HepG2 (cell line): ENCODE measurements around the gene HIRA. TPM values are rescaled to one million over a fixed set of nuclear protein-coding genes. Genes with fewer than 3 reads are reported as not detected.
A peak's percentile ranks its signal among the peaks of the same experiment; 100 is the strongest.

Experiments
- ARID2 ChIP-seq: sonication (generic); formaldehyde crosslinking; IDR thresholded peaks from 2 replicates; pipeline ENCODE4 v1.8.1; 2022; ENCODE audit warnings: mild to moderate bottlenecking, missing genetic modification reagents, borderline replicate concordance
- CEBPG ChIP-seq: IDR thresholded peaks from 2 replicates; pipeline ENCODE4 v1.6.1; 2016
- GATA4 ChIP-seq: sonication (generic); IDR thresholded peaks from 2 replicates; pipeline ENCODE4 v1.6.1; 2016; ENCODE audit warnings: antibody characterized with exemption, low read depth, borderline replicate concordance
- GLI4 ChIP-seq: sonication (generic); formaldehyde crosslinking; IDR thresholded peaks from 2 replicates; pipeline ENCODE4 v1.5.1; 2020; ENCODE audit warnings: missing genetic modification reagents, mild to moderate bottlenecking, moderate library complexity, borderline replicate concordance
- IKZF1 ChIP-seq: fragments of 450-650 bp; IDR thresholded peaks from 2 replicates; pipeline ENCODE4 v1.7.1; 2016
- MXD4 ChIP-seq: IDR thresholded peaks from 2 replicates; pipeline ENCODE4 v1.6.1; 2016; ENCODE audit warnings: mild to moderate bottlenecking, missing biosample characterization, missing genetic modification reagents
- NR3C1 ChIP-seq: sonication (generic); formaldehyde crosslinking; IDR thresholded peaks from 2 replicates; pipeline ENCODE4 v1.4.0; 2020; ENCODE audit warnings: missing genetic modification reagents
- ONECUT2 ChIP-seq: sonication (generic); formaldehyde crosslinking; IDR thresholded peaks from 2 replicates; pipeline ENCODE4 v1.4.0; 2020; ENCODE audit warnings: missing genetic modification reagents
- POLR2AphosphoS5 ChIP-seq: IDR thresholded peaks from 2 replicates; pipeline ENCODE4 v1.6.1; 2012; ENCODE audit warnings: low read depth, low read length
- ZBTB42 ChIP-seq: sonication (generic); formaldehyde crosslinking; IDR thresholded peaks from 2 replicates; pipeline ENCODE4 v1.5.0; 2020; ENCODE audit warnings: mild to moderate bottlenecking, missing genetic modification reagents
- ZFP1 ChIP-seq: IDR thresholded peaks from 2 replicates; pipeline ENCODE4 v1.6.1; 2016
- ZFP62 ChIP-seq: sonication (generic); formaldehyde crosslinking; IDR thresholded peaks from 2 replicates; pipeline ENCODE4 v1.4.0; 2020; ENCODE audit warnings: missing genetic modification reagents
- ZNF839 ChIP-seq: sonication (generic); formaldehyde crosslinking; IDR thresholded peaks from 2 replicates; pipeline ENCODE4 v1.4.0; 2020; ENCODE audit warnings: missing genetic modification reagents, mild to moderate bottlenecking, borderline replicate concordance
- polyA plus RNA-seq, 8 experiments: library from polyadenylated mRNA; depleted of rRNA in 3 of 8; stranded (reverse) in 7 of 8; unstranded in 1 of 8; fragments of >200 nt; fragmentation: Illumina TruSeq in 4 of 8; extraction: Trizol in 4 of 8; gene quantifications; 2 replicates each; pipeline versions ENCODE4 v1.2.1 to v1.2.3, GENCODE V29; 2011 to 2016; ENCODE audit warnings: low read depth in 4 of 8, missing spikeins in 1 of 8, mixed read lengths in 1 of 8; ENCODE audit not compliant: insufficient read depth in 1 of 8
- total RNA-seq, 5 experiments: library from RNA; depleted of rRNA; stranded (reverse); fragments of >200 nt; fragmentation: Illumina TruSeq; extraction: Trizol; gene quantifications; 2 replicates each; pipeline ENCODE4 v1.2.3, GENCODE V29; 2016; ENCODE audit warnings: low read depth in 1 of 5
- TF ChIP-seq, protein P1 (sequence below): sonication (generic); formaldehyde crosslinking; IDR thresholded peaks from 2 replicates; pipeline ENCODE4 v1.4.0; 2020; ENCODE audit warnings: missing genetic modification reagents
- TF ChIP-seq, protein P2 (sequence below): sonication (generic); formaldehyde crosslinking; IDR thresholded peaks from 2 replicates; pipeline ENCODE4 v1.4.0; 2020; ENCODE audit warnings: missing genetic modification reagents, mild to moderate bottlenecking, borderline replicate concordance
- TF ChIP-seq, protein P3 (sequence below): sonication (generic); formaldehyde crosslinking; IDR thresholded peaks from 2 replicates; pipeline ENCODE4 v1.4.0; 2020; ENCODE audit warnings: missing genetic modification reagents, low read depth, mild to moderate bottlenecking, borderline replicate concordance
- TF ChIP-seq, protein P4 (sequence below): sonication (generic); formaldehyde crosslinking; IDR thresholded peaks from 2 replicates; pipeline ENCODE4 v1.8.0; 2022; ENCODE audit warnings: mild to moderate bottlenecking, missing genetic modification reagents, moderate library complexity
- TF ChIP-seq, protein P5 (sequence below): sonication (generic); formaldehyde crosslinking; IDR thresholded peaks from 2 replicates; pipeline ENCODE4 v1.4.0; 2020; ENCODE audit warnings: missing genetic modification reagents, borderline replicate concordance
- TF ChIP-seq, protein P6 (sequence below): sonication (generic); formaldehyde crosslinking; IDR thresholded peaks from 2 replicates; pipeline ENCODE4 v1.4.0; 2020; ENCODE audit warnings: mild to moderate bottlenecking, missing genetic modification reagents

Gene HIRA
- total and polyA plus RNA-seq, 2 of the 13 experiments (the other 11 are each of a cell fraction or from before 2014, with no cell fraction given), result 21.5 to 29.2 TPM

DNA sequence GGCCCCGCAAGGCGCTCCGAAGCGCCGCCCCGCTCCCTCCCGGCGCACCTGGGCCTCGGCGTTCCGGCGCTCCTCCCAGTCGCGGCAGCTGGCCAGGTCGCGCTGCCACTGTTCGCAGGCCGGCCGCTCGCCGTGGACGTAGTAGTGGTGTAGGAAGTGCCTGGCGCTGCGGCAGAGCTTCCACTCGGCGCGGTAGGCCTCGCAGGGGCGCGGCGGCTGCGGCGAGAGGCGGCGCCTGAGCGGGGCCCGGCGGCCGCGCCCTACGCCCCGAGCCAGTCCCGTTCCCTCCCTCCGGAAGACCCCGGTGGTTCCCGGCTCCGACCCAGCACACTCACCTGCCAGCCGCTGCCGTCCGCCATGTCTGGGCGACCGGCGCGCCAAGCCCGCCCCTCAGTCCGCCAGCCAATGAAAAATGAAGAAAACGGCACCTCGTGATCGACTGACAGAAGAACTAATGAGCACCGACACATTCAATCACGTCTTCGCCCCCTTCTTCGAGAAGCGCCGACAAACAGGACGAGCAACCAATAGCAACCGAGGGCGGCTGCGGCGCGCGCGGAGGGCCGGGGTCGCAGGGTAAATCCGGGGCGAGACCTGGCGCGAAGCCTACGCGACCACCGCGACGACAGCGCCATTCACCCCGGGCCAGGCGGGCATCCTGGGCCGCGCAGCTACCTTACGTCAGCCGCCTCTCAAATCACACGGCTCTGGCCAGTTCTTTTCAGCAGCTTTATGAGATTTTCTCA, 16.0 kb upstream of the HIRA start, which contains the start of gene C22orf39 (continued):
- TF ChIP-seq, protein P1, sequence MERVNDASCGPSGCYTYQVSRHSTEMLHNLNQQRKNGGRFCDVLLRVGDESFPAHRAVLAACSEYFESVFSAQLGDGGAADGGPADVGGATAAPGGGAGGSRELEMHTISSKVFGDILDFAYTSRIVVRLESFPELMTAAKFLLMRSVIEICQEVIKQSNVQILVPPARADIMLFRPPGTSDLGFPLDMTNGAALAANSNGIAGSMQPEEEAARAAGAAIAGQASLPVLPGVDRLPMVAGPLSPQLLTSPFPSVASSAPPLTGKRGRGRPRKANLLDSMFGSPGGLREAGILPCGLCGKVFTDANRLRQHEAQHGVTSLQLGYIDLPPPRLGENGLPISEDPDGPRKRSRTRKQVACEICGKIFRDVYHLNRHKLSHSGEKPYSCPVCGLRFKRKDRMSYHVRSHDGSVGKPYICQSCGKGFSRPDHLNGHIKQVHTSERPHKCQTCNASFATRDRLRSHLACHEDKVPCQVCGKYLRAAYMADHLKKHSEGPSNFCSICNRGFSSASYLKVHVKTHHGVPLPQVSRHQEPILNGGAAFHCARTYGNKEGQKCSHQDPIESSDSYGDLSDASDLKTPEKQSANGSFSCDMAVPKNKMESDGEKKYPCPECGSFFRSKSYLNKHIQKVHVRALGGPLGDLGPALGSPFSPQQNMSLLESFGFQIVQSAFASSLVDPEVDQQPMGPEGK (CRISPR knock-in tag), result no peak
- TF ChIP-seq ONECUT2 (CRISPR knock-in tag), result no peak
- TF ChIP-seq NR3C1 (CRISPR knock-in tag), result no peak
- peak; percentile 70 for TF ChIP-seq POLR2AphosphoS5
- TF ChIP-seq, protein P2, sequence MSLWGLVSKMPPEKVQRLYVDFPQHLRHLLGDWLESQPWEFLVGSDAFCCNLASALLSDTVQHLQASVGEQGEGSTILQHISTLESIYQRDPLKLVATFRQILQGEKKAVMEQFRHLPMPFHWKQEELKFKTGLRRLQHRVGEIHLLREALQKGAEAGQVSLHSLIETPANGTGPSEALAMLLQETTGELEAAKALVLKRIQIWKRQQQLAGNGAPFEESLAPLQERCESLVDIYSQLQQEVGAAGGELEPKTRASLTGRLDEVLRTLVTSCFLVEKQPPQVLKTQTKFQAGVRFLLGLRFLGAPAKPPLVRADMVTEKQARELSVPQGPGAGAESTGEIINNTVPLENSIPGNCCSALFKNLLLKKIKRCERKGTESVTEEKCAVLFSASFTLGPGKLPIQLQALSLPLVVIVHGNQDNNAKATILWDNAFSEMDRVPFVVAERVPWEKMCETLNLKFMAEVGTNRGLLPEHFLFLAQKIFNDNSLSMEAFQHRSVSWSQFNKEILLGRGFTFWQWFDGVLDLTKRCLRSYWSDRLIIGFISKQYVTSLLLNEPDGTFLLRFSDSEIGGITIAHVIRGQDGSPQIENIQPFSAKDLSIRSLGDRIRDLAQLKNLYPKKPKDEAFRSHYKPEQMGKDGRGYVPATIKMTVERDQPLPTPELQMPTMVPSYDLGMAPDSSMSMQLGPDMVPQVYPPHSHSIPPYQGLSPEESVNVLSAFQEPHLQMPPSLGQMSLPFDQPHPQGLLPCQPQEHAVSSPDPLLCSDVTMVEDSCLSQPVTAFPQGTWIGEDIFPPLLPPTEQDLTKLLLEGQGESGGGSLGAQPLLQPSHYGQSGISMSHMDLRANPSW (CRISPR knock-in tag), result no peak
- no peak for TF ChIP-seq ZFP1 (CRISPR knock-in tag)
- no peak for TF ChIP-seq ZFP62 (CRISPR knock-in tag)
- peak; percentile 28; the same call in 1 of the 2 replicates for TF ChIP-seq MXD4 (CRISPR knock-in tag)
- TF ChIP-seq, protein P3, sequence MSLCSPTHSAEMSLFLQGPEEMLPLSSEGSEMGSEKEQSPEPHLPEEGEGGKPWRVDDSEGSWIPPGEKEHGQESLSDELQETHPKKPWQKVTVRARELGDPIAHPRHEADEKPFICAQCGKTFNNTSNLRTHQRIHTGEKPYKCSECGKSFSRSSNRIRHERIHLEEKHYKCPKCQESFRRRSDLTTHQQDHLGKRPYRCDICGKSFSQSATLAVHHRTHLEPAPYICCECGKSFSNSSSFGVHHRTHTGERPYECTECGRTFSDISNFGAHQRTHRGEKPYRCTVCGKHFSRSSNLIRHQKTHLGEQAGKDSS (CRISPR knock-in tag), result no peak
- no peak for TF ChIP-seq CEBPG (CRISPR knock-in tag)
- TF ChIP-seq, protein P4, sequence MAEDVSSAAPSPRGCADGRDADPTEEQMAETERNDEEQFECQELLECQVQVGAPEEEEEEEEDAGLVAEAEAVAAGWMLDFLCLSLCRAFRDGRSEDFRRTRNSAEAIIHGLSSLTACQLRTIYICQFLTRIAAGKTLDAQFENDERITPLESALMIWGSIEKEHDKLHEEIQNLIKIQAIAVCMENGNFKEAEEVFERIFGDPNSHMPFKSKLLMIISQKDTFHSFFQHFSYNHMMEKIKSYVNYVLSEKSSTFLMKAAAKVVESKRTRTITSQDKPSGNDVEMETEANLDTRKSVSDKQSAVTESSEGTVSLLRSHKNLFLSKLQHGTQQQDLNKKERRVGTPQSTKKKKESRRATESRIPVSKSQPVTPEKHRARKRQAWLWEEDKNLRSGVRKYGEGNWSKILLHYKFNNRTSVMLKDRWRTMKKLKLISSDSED (CRISPR knock-in tag), result no peak
- TF ChIP-seq GLI4 (CRISPR knock-in tag), result peak; percentile 76; the same call in 1 of the 2 replicates
- no peak for TF ChIP-seq IKZF1
- TF ChIP-seq ZNF839 (CRISPR knock-in tag), result 0 out of 2 replicates have a peak, but pooled peaks have one; percentile 72
- TF ChIP-seq, protein P5, sequence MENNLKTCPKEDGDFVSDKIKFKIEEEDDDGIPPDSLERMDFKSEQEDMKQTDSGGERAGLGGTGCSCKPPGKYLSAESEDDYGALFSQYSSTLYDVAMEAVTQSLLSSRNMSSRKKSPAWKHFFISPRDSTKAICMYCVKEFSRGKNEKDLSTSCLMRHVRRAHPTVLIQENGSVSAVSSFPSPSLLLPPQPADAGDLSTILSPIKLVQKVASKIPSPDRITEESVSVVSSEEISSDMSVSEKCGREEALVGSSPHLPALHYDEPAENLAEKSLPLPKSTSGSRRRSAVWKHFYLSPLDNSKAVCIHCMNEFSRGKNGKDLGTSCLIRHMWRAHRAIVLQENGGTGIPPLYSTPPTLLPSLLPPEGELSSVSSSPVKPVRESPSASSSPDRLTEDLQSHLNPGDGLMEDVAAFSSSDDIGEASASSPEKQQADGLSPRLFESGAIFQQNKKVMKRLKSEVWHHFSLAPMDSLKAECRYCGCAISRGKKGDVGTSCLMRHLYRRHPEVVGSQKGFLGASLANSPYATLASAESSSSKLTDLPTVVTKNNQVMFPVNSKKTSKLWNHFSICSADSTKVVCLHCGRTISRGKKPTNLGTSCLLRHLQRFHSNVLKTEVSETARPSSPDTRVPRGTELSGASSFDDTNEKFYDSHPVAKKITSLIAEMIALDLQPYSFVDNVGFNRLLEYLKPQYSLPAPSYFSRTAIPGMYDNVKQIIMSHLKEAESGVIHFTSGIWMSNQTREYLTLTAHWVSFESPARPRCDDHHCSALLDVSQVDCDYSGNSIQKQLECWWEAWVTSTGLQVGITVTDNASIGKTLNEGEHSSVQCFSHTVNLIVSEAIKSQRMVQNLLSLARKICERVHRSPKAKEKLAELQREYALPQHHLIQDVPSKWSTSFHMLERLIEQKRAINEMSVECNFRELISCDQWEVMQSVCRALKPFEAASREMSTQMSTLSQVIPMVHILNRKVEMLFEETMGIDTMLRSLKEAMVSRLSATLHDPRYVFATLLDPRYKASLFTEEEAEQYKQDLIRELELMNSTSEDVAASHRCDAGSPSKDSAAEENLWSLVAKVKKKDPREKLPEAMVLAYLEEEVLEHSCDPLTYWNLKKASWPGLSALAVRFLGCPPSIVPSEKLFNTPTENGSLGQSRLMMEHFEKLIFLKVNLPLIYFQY, result no peak
- TF ChIP-seq, protein P6, sequence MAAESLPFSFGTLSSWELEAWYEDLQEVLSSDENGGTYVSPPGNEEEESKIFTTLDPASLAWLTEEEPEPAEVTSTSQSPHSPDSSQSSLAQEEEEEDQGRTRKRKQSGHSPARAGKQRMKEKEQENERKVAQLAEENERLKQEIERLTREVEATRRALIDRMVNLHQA (CRISPR knock-in tag), result no peak
- no peak for TF ChIP-seq ARID2 (CRISPR knock-in tag)
- 0 out of 2 replicates have a peak, but pooled peaks have one; percentile 28 for TF ChIP-seq GATA4
- no peak for TF ChIP-seq ZBTB42 (CRISPR knock-in tag)
